ENCODE results near the gene CLEC4E. TPM values are rescaled to one million over a fixed set of nuclear protein-coding genes. Genes with fewer than 3 reads are reported as not detected.

Gene CLEC4E
- not detected in 2 replicates for total RNA-seq

GRCh38 chr12:8540831-8541230, at the start of gene CLEC4E:
Gene CLEC4E (minus strand): TSS chr12:8540905. CDS start chr12:8540797, 108 bp downstream.

GRCh38 chr12:8513256-8513655, 27.4 kb downstream of the CLEC4E start, which contains the start of gene CLEC4D:
Gene CLEC4D (plus strand): TSS chr12:8513503. CDS start chr12:8513733, 230 bp downstream.

Other genes starting within 250 kb of the CLEC4E start
- not detected in 2 replicates for gene CLEC6A, start 84.9 kb downstream of the CLEC4E start, total RNA-seq
- gene CLEC4D, start 27.4 kb downstream of the CLEC4E start, total RNA-seq = not detected in 2 replicates
- not detected in 2 replicates for gene AICDA, start 72.0 kb upstream of the CLEC4E start, total RNA-seq
- 13.0 and 22.7 TPM in 2 replicates for gene MFAP5, start 121.9 kb upstream of the CLEC4E start, total RNA-seq
- 9.1 and 14.3 TPM in 2 replicates for gene RIMKLB, start 157.1 kb upstream of the CLEC4E start, total RNA-seq